ENCODE data around the gene POLR2L.

Gene POLR2L

GRCh38 chr11:837189-837989, 4.9 kb downstream of the POLR2L start:
- DNase-seq, result no peak

DNA sequence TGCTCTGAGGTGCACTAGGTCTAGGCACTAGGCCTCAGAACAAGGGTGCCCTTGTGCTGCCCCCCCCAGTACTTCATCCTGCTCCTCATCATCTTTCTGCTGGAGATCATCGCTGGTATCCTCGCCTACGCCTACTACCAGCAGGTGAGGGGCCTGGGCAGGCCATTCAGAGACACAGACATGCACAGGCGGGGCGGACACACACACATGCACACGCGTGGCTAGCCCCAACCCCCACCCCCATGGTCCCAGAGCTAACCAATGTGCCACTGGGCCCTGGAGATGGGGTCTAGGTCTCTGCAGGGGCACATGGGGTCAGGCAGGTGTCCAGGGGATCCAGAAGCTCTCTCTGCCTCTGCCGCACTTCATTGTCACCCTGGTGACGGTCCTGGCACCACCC, 5.6 kb downstream of the POLR2L start:
- DNase-seq, result no peak

GRCh38 chr11:836274-836673, 6.1 kb downstream of the POLR2L start:
- no peak for DNase-seq

- no peak for DNase-seq
Observed at GRCh38 chr11:834371-835316, 7.7 kb downstream of the POLR2L start.

DNA sequence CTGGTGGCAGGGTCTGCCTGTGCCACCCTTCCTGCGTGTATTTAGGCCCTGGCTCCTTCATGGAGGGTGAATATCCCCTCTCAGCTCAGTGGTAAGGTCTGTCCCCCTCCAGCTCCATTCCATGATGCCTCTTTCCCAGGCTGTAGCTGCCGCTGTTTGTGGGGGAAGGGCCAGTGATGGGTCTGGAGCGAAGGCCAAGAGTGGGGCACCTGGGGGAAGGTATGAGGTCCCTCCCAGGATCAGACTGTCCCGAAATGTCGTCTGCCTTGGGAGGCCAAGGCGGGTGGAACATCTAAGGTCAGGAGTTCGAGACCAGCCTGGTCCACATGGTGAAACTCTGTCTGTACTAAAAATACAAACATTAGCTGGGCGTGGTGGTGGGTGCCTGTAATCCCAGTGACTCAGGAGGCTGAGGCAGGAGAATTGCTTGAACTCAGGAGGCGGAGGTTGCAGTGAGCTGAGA, 8.4 kb downstream of the POLR2L start:
- no peak for DNase-seq

GRCh38 chr11:833114-833791, 9.1 kb downstream of the POLR2L start:
- peak; percentile 44 for DNase-seq

DNA sequence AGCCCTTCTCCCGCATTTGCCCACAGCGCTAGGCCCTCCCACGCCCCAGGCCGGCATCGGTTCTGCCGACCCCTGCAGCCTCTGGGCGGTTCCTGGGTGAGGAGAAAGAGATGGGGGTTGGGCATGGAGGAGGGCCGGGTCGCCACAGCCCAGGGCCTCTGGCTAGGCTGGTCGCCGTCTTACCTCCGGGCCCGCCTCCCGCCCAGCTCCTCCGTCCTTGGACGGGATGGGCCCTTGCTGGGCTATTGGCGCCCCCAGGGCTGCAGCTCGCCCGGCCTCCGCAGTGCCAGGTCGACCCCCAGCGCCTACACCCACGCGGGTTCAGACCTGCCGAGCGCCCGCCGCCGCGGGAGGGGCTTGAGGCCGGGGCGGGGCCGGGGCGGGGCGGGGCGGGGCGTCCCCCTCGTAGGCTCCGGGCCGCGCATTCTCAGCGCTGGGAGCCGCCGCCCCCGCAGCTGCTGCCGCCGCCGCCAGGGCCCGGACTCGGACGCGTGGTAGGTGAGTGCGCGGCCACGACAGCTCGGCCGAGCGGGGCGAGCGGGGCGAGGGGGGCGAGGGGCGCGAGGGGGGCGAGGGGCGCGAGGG, 9.7 kb downstream of the POLR2L start, which contains the start of gene CD151:
CD151 (plus strand) TSS at position 424 of the 585 bp plus-strand sequence. CDS start 3,118 bp downstream, outside the sequence.
- DNase-seq, result peak; percentile 55

- DNase-seq, result no peak
Observed at GRCh38 chr11:831961-832528, 10.3 kb downstream of the POLR2L start.

DNA sequence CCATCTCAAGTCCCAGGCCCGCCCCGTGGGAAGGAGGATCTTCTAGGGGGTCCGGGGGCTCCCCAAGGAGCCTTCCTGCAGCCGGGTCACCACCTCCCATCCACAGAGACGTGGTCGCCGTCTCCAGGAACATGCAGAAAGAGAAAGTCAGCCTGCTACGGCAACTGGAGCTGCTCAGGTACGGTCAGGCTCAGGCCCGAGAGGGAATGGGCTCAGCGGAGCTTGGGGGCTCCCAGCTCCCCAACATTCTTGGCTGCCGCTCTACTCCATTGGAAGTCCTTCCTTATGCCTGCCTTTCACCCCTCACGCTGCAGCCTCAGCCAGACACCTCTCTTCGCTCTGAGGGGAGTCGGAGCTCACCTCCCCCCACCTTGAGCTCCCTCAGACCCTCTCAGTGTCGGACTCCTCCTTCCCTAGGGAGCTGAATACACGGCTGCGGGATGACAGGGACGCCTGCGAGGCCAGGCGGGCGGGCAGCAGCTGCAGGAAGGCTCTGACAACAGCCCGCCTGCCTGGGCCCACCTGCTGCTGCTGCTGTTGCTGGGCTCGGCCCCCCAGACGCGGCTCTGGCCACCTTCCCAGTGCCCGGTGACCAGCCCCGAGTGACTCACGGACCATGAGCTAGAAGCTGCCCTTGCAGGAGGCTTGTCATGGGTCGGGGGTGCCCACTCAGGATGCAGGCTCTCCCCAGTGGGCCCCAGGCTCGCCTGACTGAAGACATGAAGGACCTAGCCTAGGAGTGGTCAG, 11.0 kb downstream of the POLR2L start:
- DNase-seq, result no peak

- DNase-seq, result peak; percentile 71
Observed at GRCh38 chr11:830295-831117, 11.8 kb downstream of the POLR2L start.

- no peak for DNase-seq
Observed at GRCh38 chr11:829847-830294, 12.5 kb downstream of the POLR2L start.

DNA sequence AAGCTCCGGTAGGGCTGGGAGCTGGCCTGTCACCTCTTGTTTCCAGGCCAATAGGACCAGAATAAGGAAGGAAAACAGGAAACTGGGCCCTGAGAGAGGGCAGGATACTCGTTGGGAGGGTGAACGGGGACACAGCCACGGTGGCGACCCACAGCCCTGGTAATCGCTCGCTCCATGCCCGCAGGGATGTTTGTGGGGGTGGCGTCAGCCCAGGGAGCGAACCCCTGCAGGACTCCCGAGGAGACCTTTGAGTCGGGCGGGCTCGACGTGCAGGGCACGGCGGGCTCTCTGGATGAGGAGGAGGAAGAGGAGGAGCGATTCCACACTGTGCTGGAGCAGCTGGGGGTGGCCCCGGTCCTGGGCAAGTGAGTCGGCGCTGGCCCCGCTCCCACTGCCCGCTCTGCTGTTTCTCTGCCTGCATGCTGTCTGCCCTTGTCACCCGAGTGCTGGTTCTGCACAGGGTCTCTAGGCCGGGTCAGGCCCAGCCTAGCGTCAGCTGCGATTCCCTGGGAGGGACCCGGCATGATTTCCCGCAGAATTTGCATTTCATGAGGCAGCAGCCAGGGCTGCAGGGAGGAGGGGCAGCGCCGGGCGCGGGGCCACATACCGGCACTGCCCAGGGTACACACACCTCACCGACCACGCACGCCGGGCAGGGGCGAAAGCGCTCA, 13.0 kb downstream of the POLR2L start:
- DNase-seq, result no peak

GRCh38 chr11:828506-829175, 13.7 kb downstream of the POLR2L start:
- DNase-seq, result no peak

DNA sequence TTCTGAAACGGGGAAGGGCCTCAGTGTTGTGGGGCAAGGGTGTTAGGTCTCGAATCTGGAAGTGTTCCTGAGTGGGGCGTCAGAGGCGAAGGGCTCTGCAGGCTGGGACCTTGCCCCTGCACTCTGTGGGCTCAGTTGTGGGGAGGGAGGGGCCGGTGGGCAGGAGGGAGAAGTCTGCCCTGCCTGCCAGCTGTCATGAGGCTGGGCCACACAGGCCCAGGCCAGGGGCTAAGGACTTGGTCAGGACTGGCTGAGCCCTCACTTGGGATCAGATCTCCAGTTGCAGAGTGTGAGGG, 14.5 kb downstream of the POLR2L start, which contains the start of gene CRACR2B:
CRACR2B (plus strand) TSS at position 23 of the 296 bp plus-strand sequence. CDS start 689 bp downstream, outside the sequence.
- no peak for DNase-seq

DNA sequence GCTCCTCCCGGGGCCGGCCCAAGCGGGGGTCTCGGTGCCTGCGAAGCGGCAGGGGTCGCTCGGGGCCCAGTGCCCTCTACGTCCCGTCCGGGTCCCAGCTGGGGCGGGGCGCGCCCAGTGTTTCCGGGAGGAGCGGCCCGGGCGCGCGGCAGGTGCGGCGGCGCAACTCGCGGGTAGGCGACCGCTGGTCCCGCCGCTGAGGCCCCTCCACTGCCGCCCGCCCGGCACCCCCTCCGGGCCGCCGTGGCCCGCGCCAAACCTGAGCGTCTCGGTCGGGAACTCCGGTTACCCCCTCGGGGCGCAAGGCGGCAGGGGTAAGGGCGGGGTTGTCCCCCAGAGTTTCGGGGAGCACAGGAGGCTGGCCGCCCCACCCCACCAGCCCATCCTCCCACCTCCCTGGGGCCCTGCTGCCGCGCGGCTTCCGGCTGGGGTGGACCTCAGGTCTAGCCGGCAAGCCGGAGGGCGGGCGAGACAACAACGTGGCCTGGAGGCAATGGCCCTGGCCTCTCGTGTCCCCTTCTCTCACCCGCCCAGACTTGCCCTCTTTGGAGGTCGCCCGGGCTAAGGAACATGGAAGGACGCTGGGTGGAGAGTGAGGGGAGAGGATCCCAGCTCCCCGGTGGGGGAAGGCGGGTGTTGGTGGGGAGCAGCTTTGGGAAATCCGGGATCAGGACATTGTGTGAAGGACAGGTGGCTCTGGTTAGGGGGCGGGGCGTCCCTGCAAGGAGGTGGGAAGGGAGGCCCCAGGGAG, 15.0 kb downstream of the POLR2L start:
- no peak for DNase-seq

DNA sequence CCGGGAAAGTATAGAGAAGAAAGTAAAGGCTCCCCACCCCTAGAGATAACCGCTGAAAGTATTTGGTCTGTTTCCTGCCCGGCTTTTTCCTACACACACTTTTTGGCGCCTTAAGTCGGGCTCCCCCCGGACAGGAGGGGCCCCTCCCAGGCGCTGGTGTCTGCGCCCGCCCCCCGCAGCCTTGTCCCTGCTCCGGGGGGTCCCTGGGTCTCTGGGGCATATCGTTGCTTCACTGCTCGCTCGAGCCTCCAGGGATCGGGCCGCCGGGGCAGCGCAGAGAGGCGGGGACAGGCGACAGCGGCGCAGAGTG, 15.5 kb downstream of the POLR2L start:
- no peak for DNase-seq

DNA sequence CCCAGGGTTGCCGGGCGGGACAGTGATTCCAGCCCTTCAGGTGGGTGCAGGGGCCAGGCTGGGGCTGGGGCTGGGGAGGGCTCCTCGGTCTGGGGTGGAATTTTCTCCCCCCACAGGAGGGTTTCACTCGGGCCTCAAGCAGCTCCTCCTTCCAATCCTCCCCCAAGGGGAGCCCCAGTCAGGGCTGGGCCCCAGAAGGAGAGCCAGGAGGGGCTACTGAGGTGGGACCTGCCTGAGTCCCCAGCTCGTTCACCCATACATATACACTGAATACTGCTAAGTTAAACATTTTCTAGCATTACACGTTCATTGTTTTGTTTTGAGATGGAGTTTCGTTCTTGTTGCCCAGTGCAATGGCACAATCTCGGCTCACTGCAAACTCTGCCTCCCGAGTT, 16.1 kb downstream of the POLR2L start:
- DNase-seq, result no peak

DNA sequence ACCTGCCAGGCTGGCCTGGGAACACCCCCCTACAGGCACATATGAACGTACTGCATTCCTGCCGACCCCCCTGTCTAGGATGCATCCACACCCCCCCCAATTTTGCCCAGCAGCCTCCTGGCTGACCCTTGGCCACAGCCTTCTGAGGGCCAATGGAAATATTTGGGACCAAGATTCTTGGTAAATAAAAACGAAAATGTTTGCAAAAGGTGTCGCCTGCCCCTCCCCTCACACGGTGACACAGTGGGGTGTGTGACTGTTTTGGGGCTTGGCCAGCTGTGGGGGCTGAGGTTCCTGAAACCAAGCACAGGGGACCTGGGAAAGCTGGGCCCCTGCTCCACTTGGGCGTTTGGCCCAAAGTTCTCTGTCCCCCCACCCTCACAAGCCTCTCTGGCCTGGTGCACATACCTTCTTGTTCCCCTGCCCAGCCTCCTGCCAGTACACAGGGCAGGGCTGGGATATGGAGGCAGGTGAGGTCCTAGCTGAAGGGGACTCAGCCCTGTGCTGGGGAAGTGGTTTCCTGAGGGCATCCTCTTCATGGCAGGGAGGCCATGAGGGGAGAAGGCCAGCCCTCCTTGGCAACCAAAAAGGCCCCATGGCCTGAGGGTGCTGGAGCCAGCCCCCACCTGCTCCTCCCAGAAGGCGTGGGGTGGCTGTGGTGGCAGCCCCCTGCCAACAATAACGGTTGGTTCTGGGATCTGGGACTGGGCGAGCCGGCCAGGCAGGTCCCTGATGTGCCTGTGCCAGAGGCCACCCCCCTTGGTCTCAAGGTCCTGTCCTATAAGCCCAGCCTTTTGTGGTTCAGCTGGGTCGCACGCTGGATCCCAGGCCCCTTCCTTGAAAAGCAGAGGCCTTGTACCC, 16.7 kb downstream of the POLR2L start:
- no peak for DNase-seq

Data from CD4-positive, alpha-beta T cell treated with Interleukin-12 subunit alpha and Interleukin-12 subunit beta, for 1 hour (primary cell).